HTERT RPE-1 (cell line): ENCODE data around the gene RRP36.
"Not testable (repeated sequence)": the region's sequence is repeated elsewhere in the genome, so short reads cannot be mapped to it uniquely, and the experiment has no call there.

Source experiments
- in situ Hi-C: fragments of 300-500 bp; cut with MboI; formaldehyde crosslinking; loops from 4 replicates; pipeline ENCODE4 v1.14.3; 2020; ENCODE audit warnings: low sequenced_read_pairs

Gene RRP36, protein sequence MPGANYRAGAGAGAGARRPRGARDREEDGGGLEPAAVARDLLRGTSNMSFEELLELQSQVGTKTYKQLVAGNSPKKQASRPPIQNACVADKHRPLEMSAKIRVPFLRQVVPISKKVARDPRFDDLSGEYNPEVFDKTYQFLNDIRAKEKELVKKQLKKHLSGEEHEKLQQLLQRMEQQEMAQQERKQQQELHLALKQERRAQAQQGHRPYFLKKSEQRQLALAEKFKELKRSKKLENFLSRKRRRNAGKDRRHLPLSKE

DNA sequence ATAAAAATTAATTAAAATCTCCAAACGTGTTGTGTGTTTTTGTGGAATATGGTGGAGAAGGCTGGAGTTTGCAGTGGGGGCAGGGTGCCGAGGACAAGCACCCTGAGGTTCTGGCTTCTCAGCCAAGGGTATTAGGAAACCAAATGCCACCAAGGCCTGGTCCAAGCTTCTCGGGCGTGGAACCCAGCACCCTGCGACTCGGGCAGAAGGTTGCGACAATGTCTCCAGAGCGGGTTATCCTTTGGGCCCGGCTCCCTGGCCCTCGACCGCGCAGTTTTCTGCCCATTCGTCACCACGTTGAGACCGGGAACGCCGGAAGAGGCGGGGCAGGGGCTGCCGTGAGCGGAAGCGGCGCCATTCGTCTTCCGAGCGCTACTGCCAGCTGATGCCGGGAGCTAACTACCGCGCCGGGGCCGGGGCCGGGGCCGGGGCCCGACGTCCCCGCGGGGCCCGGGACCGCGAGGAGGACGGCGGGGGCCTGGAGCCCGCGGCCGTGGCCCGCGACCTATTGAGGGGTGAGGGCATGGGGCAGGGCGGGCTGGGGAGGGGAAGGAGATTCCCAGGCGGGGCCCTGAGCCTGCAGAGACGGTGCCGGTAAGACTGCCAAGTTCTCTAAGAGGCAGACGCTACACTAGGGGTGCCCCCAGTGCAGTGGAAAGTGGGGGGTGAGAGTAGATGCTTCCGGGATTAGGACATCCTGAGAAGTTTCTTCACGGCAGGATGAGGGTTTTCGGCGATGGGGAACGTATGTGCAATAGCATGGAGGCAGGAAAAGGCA lies at the start of gene RRP36:
RRP36 (plus strand) TSS at position 354 of the 778 bp plus-strand sequence; CDS start at position 386, 32 bp downstream.
- in situ Hi-C loops: no loop called here

DNA sequence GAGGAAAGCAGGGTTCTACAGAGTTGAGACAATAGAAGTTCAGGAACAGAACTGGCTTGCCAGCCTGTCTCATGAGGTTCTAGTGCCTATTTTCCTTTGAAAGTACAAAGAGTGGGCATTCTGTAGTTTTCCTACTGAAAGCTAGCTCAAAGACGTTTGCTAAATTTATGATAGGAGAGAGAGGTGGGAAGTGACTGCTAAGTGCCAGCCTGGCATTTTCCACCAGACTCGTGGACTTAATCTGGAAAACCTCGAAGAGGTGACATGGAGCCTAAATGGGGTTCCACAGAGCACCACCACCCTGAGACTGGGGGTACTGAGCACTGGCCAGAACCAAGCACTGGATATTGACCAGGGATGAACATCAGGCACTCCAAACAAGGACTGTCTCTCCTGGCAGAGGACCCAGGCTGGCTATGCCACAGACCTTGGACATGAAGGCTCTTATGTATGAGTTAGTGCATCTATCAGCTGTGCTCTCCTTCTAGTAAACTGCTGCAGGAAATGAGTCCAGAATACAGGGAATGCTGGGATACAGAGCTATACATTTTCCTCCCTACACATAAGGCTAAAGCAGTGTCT lies 49.6 kb upstream of the RRP36 start:
- in situ Hi-C loops: no loop called here

DNA sequence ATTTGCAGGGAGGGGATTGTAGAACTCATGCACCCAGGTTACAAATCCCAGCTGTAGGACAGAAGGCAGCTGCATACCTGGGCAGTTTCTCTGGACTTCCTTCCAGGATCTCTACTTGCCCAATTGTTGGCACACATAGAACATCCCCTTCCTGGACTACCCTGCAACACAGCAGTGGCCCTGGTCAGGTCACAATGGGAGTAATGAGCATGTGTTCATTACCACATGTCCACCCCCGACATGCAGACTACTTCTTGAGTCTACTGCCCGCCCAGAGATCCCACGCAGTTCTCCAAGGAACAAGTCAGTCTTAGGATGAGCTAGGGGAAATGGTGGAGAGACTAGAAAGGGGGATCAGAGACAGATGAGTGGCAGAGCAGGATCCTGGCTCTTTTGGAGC lies 47.5 kb upstream of the RRP36 start:
- in situ Hi-C loops: no loop called here

DNA sequence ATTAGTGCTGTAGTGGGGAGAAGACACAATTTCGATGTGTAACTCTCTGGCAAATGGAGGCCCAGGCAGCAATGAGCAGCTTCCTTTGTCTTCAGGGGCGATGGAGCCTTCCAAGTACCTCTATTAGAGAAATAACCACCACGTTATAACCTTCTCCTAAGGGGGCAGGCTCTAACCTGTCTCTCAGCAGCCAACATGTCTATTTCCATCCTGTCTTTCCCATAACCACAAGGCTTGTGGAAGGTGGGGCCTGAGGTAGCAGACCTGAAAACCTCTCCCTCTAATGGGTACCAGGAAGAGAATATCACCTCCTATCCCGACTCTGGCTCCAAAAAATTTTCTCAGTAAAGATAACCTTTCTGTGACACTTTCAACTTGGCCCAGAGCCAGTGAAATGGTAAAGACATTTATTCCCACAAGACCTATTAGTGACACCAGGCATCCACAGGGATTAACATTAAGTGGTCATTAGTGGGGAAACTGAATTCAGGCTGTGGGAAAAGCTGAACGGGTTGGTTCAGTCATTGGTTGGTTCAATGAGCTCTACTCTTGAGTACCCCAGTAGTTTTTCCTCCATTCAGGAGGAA lies 46.4 kb upstream of the RRP36 start:
- in situ Hi-C loops: no loop called here

DNA sequence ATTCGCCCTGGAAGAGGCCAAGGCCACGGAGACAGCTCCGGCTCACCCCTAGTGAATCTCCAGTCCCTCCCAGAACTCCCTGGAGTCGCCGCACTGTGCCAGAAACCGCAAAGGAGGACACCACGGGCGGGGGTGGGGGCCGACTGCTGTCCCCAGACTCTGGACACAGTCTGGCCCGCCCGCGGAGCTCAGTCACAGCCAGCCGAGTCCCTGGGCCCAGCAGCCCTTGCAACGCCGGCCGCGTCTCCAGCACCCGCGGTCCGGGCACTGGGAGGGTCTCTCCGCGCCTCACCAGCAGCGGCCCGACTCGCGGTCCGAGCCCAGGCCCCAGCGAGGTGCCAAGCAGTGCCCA lies 43.0 kb upstream of the RRP36 start:
- in situ Hi-C loops: no loop called here

DNA sequence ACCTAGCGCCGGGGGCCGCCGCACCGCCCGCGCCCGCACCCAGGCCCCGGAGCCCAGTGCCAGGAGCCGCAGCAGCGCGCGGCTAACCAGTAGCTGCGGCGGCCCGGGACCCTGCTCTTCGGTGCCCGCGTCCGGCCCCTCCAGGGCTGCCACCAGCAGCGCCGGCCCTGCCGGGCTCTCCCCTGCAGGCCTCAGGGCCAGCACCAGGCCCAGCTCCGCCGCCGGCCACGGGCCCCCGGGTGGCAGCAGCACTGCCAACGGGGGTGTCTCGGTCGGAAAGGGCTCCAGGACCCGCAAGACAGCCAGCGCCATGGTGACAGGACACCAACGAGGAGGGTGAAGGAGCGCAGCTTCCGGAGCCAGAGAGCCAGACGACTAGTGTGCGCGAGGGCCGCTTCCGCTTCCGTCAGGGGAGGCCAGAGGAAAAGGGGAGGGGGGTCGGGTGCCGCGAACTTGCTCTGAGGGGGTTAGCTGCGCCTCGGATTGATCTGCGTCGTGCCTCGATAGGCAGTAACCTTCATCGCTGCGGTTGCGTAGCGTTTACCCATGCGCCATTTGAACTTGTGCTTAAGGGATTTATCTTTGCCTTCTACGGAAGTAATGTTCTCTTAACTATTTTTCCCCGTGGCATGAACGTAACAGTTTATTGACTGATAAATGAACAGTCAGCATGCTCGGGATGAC lies 42.4 kb upstream of the RRP36 start, which contains the start of gene PEX6:
PEX6 (minus strand) TSS at position 343 of the 684 bp plus-strand sequence; CDS start at position 312, 31 bp downstream.
- in situ Hi-C loops: no loop called here

DNA sequence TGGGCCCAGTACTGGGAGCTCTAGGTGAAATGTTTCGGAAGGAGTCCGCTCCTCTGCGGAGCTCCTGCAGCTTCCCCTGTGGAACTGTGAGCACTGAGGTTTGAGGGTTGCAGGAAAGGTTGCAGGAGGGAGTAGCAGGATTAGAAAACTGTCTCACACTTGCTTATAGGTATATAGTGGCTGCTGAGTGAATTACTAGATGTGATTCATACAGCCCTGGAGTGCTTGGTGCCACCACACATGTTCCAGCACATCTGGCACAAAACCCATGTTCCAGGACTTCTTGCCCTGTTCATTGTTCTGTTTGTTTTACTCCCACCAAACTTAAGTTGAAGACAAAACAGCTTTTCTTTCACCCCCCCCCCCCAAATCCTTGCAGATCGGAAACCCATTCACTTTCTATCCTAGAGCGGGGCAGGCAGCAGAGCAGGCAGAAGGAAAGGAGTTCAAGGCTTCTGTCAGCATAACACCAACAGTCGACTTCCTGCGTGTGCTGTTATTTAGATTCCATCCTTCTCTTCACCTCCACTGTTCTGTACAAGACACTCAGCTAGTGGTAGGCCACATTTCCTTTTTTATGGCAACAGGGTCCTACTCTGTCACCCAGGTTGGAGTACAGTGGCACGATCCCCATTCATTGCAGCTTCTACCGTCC lies 41.8 kb upstream of the RRP36 start:
- in situ Hi-C loops: no loop called here

DNA sequence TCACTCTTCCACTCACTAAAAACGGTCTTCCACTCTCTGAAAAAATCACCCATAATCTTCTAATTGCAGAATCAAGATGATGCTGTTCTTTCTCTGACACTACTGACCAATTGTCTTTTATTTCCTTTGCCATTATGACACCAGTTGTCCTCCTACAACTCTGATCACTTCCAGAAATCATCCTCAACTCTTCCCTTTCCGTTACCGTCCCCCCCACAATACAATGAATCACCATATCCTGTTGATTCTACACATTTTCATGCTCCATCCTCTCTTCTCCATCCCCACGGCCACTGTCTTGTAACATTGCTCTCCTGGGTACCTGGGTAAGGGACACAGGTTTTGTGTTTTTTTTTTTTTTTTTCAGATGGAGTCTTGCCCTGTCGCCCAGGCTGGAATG lies 39.6 kb upstream of the RRP36 start:
- in situ Hi-C loops: no loop called here

DNA sequence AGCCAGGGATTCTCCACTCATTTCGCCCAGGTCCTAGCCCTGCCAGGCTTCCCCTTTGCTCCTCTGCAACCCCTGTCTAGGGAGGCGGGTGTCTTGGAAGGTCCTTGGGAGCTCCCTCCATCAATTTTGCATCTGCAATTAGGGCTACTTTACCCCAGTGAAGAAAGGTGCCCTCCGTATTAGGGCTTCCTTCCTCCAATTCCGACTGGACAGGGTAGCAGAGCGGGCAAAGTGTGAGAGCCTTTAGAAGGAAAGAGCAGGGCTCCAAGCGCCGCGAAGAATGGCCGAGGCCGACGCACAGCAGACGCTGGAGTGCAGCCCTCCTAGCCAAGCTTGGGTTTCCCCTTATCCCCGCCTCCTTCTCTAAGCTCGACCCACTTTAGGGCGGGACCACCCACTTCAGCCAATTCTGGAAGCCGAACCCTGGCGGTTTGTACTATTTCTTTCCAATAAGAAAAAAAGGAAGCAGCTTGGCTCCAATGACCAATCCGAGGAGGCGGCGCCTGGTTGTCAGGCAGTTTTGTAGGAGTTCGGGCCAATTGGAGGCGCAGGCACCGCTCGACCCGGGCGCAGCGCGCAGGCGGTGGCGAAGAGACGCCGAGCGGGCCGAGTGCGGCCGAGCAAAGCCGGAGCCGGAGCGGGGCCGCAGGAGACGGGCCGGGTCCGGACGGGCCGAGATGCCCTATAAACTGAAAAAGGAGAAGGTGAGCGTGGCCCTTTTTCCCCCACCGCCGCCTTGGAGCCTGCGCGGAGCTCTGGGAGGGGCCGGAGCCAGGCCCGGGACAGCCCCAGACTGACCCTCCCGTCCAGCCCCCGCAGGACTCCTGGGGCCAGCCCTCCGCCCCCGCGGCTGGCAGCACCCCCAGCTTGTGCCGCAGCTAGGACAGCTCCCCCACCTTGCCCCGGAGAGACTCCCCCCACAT lies 37.2 kb upstream of the RRP36 start, which contains the start of gene PPP2R5D:
PPP2R5D (plus strand) TSS at position 570 of the 923 bp plus-strand sequence; CDS start at position 678, 108 bp downstream.
- in situ Hi-C loops: no loop called here

DNA sequence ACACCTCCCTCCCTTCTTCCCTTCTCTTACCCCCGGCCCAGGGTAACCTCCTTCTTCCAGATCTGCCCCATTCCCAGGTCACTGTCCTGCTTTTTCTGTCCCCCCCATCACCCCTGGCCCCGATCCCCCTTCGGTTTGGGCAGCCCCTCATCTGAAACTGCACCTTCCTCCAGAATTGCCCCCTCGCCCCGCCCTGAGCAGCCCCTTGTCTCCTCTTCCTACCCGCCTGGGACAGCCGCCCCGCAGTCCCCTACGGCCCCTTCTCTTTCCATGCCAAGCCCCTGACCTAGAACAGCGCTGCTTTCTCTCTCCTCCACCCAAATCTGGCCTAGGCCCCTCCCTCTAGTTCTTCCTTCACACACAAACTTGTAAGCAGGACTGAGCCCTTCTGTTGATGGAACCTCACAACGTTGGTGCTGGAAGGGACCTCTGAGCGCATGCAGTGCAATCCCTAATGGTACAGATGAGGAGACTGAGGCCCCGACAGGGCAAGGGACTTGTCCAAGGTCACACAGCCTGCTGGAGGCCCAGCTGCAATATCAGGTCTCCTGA lies 36.4 kb upstream of the RRP36 start:
- in situ Hi-C loops: no loop called here

DNA sequence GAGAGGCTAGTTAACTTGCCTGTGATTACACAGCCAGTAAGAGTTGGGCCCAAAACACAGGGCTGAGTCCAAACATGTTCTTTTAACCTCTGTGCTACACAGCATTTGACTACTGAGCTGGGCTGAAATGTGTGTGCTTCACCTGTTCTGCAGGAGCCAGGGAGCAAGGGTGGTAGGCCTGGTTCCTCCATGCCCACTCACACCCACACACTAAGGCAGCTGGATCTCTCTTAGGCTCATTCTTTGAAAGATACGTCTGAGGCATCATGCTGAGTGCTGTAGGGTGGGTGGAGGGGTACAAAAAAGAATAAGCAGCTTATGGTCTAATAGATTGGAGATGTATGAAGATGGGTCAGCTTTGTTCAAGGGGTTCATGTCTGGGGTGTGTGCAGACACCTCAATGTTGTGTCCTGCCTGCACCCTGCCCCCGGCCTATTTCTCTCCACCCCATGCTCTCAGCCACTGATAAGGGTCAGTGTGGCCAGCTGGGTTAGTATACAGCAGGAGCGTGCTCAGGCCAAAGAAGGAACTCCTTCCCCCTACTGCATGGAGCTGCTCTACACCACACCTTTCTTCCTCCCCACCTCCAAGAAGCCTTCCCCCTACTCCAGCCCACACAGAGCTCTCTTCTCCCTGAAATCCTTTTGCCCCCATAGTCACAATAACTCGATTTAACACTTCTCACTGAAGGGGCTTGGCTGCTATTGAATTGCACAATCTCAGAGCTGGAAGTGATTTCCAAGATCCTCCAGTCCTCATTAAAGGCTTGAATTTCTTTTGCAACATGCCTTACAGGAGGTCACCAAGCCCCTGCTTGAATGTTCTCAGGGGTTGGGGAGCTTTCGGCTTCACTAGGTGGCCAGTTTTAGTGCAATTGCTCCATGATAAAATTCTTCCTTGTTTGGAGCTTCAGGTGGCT lies 33.6 kb upstream of the RRP36 start:
- in situ Hi-C loops: no loop called here

DNA sequence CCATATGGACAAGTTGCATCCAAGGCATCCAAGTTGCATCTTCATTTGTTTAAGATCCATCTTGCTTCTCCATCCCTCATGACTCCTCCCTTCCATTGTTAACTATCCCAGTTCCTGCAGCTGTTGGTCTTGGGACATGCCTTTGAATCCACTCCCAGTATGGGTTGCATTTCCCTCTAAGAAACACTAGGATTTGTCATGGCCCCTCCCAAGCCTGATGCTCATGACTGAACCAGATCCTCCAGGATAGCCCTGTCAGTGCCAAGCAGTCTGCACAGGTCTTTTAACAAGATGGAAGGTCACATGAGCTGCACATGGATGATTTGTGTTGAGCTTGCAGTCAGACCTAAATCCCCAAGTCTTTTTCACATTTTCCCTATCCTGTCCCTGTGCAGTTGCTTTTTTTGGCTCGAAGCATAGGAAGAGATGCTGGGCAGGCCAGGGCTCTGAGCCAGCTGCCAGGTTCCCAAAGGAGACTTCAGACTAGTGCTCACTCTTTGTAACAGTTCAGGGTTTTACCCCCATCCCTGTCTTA lies 32.9 kb upstream of the RRP36 start:
- in situ Hi-C loops: no loop called here

DNA sequence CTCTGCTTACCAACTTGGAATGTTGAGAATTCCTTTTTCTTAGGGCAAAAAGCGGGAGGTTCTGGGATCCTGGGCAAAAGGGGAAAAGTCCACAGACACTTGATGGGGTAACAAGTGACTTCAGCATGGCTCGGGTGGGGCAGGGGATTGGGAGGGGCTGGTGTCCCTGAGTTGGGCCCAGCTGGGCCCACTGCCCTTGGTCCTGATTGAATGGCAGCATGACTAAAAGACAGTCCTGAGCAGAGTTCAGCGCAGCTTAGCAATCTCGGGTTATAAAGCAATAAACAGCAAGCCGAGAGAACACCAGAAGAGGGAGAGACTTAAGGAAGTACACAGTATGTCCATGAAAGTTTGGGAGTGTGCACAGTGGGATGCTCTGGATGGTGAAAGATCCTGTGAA lies 31.5 kb upstream of the RRP36 start:
- in situ Hi-C loops: no loop called here

DNA sequence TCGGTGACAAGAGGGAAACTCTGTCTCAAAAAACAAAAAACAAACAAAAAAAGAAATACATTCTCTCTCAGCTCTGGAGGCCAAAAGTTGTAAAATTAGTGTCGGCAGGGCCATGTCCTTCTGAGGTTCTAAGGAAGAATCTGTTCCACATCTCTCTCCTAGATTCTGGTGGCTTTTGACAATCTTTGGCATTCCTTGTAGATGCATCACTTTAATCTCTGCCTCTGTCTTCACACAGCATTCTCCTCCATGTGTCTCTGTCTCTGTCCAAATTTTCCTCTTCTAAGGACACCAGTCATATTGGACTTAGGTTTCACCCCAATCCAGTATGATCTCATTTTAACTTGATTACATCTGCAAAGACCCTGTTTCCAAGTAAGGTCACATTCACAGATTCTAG lies 28.0 kb upstream of the RRP36 start:
- in situ Hi-C loops: no loop called here

DNA sequence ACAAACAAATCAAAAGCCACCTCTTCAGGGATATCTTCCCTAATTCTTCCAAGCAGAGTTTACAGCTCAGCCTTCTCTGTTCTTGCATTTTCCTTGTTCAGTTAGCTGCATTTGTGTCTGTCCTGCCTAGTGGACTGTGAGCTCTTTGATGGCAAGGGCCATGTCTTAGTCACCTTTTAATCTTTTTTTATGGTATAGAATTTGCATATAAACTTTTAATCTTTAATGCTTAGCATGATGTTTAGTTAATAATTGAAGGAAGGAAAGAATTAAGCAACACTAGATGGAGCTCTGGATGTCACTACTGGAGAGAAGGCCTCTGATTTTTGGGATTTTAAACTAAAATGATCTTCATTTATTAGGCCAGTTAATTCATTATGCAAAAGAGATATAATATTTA lies 24.9 kb upstream of the RRP36 start:
- in situ Hi-C loops: no loop called here

DNA sequence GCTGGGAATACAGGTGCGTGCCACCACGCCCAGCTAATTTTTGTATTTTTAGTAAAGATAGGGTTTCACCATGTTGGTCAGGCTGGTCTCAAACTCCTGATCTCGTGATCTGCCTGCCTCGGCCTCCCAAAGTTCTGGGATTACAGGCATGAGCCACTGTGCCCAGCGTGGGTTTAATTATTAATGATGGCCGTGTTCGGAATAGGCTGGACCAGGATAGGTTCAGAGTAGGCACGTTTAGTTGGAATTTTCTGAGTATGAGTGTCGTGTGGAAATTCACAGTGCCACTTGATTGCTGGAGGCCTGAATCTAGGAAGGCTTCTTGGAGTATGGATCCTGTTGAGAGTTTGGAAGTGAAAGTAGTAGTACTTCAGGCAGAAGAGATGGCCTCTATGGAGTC lies 23.2 kb upstream of the RRP36 start:
- in situ Hi-C loops: not testable (repeated sequence)

DNA sequence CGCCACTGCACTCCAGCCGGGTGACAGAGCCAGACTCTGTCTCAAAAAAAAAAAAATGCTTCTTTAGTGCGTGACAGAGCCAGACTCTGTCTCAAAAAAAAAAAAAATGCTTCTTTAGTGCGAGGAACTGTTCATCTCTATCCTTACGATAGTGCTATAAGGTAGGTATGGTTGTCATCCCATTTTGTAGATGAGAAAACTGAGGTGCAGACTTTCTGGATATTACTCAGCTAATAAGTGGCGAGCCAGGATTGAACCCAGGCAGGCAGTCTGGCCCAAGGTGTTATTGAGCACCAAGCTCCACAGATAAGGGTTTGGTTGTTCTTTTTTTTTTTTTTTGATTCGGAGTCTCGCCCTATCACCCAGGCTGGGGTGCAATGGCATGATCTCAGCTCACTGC lies 19.6 kb upstream of the RRP36 start:
- in situ Hi-C loops: no loop called here

DNA sequence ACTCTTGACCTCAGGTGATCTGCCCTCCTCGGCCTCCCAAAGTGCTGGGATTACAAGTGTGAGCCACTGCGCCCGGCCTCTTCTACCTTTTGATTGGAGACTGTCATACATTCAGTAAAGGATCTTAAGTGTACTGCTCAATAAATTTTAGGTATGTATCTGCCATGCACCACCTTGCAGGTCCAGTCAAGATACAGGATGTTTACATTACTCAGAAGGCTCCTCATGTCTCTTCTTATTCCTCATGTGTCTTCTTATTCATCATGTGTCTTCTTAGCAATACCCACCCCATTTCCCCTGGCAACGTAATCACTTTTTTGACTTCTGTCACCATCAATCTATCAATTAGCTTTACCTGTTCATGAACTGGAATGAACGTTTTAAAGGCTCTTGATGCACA lies 15.6 kb upstream of the RRP36 start:
- in situ Hi-C loops: no loop called here
